ENCODE results near the gene ACER1.

DNA sequence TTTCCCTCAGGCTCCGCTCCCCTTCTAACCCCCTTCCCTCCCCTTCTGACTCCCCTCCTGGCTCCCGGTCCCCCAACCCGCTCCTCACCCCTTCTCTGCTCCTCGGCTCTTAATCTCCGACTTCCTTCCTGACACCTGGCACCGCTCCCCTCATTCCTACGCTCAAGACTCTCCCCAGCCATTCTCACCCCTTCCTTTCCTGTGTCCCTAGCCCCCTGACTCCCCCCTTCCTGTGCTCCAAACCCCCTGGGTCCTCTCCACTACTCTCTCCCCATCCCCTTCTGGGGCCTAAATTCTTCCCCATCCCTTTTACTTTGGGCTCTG, 28.6 kb upstream of the ACER1 start:
- no peak for TF ChIP-seq CTCF (conservative IDR thresholded peaks at IDR 0.05; ENCODE audit: low read length)
- TF ChIP-seq EZH2phosphoT487 (IDR thresholded peaks at IDR 0.05; ENCODE audit: borderline replicate concordance), result no peak
